GM06990 (cell line): ENCODE results near the gene CPNE5.

ENCODE experiments used
- DNase-seq: peaks from one replicate; pipeline ENCODE4 v3.0.0-alpha.2; 2011; ENCODE audit not compliant: insufficient read length; ENCODE audit errors: extremely low read depth
- H3K27me3 ChIP-seq: replicated peaks from 2 replicates; pipeline ENCODE4 v1.6.0; 2011; ENCODE audit warnings: low read length; ENCODE audit not compliant: control insufficient read depth, insufficient read depth
- H3K36me3 ChIP-seq: 2 replicates; pipeline ENCODE4 v1.5.1; 2011; ENCODE audit warnings: low read length; ENCODE audit not compliant: control insufficient read depth, insufficient read depth
- H3K4me3 ChIP-seq: replicated peaks from 2 replicates; pipeline ENCODE4 v1.5.1; 2011; ENCODE audit warnings: low read depth, mild to moderate bottlenecking, control low read depth, low read length
- TF ChIP-seq, protein P1 (sequence below): IDR thresholded peaks from 2 replicates; pipeline ENCODE4 v1.5.1; 2011; ENCODE audit warnings: low read length, control low read depth, mild to moderate bottlenecking, inconsistent platforms; ENCODE audit not compliant: insufficient read depth, poor library complexity, severe bottlenecking

Gene CPNE5

DNA sequence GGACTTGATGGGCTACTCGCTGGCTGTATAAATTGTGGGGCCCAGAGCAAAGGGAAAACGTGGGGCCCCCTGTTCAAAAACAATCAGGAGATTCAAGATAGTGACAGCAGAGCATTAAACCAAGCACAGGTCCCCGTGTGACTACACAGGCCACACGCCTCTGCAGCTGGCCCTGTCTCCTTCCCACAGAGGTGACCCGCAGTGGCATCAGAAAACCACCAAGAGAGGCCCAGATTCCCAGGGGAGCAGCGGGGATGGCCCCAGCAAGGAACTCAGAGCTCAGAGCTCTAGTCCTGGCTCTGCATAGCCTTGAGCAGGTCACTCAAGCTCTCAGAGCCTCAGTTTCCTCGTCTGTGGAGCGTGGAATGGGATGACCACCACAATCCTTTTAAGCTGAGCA, 57.6 kb downstream of the CPNE5 start:
- Histone ChIP-seq H3K4me3 (no peak overlapping the region), H3K27me3 (no peaks in the 10 kb centered on the region; the same call in 1 of the 2 replicates), H3K36me3 (no peaks in the 10 kb centered on the region)
- no peak for DNase-seq
- TF ChIP-seq, protein P1, sequence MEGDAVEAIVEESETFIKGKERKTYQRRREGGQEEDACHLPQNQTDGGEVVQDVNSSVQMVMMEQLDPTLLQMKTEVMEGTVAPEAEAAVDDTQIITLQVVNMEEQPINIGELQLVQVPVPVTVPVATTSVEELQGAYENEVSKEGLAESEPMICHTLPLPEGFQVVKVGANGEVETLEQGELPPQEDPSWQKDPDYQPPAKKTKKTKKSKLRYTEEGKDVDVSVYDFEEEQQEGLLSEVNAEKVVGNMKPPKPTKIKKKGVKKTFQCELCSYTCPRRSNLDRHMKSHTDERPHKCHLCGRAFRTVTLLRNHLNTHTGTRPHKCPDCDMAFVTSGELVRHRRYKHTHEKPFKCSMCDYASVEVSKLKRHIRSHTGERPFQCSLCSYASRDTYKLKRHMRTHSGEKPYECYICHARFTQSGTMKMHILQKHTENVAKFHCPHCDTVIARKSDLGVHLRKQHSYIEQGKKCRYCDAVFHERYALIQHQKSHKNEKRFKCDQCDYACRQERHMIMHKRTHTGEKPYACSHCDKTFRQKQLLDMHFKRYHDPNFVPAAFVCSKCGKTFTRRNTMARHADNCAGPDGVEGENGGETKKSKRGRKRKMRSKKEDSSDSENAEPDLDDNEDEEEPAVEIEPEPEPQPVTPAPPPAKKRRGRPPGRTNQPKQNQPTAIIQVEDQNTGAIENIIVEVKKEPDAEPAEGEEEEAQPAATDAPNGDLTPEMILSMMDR, result no peak

- TF ChIP-seq, protein P1, result no peak
- Histone ChIP-seq H3K27me3 (no peaks in the 10 kb centered on the region; the same call in 1 of the 2 replicates), H3K4me3 (no peak overlapping the region), H3K36me3 (no peaks in the 10 kb centered on the region)
- DNase-seq, result no peak
Measured at GRCh38 chr6:36780442-36781177, 58.6 kb downstream of the CPNE5 start.

DNA sequence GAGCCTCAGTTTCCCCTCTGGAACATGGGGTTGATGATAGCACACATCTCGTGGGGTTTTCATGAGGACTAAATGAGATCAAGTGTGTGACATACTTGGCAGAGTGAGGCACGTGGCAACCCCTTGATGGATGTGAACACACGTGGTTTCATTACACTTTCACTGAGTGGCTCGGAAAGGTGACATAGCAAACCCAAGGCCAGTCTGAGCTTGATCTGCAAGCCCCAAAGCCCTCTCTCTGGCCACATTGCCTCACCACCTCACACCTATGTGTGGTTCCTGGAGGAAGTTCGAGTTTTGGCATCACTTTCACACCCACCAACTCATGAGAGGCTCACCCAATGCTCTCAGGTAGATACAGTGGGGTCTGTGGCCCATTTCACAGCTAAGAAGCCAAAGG, 60.0 kb downstream of the CPNE5 start:
- Histone ChIP-seq H3K27me3 (no peaks in the 10 kb centered on the region; the same call in none of the 2 replicates), H3K4me3 (no peak overlapping the region), H3K36me3 (no peaks in the 10 kb centered on the region)
- no peak for DNase-seq
- TF ChIP-seq, protein P1, result no peak

- Histone ChIP-seq H3K36me3 (no peaks in the 10 kb centered on the region), H3K4me3 (no peak overlapping the region), H3K27me3 (no peaks in the 10 kb centered on the region; the same call in none of the 2 replicates)
- no peak for DNase-seq
- TF ChIP-seq, protein P1, result no peak
Measured at GRCh38 chr6:36777801-36778200, 61.4 kb downstream of the CPNE5 start.

- H3K4me3 ChIP-seq, result no peak overlapping the region
- no peaks in the 10 kb centered on the region; the same call in none of the 2 replicates for H3K27me3 ChIP-seq
- DNase-seq, result no peak
- no peaks in the 10 kb centered on the region for H3K36me3 ChIP-seq
- TF ChIP-seq, protein P1, result no peak
Measured at GRCh38 chr6:36776167-36776566, 63.1 kb downstream of the CPNE5 start.
